ENCODE results near the gene JMJD4. TPM values are rescaled to one million over a fixed set of nuclear protein-coding genes. Genes with fewer than 3 reads are reported as not detected.

Gene JMJD4
- total and polyA plus RNA-seq, 2 of the 8 experiments (the other 6 are each of a cell fraction or from before 2014, with no cell fraction given), result 13.2 to 23.3 TPM

- TF ChIP-seq CHD7 (IDR thresholded peaks at IDR 0.05; ENCODE audit: insufficient replicate concordance, low read length) (no peak), RXRA (IDR thresholded peaks at IDR 0.05; ENCODE audit: insufficient read depth, low read depth, low read length) (no peak), CBX8 (IDR thresholded peaks at IDR 0.05; ENCODE audit: borderline replicate concordance, low read depth, low read length) (no peak), BCL11A (IDR thresholded peaks at IDR 0.05; ENCODE audit: low read depth in 2 of 2, low read length in 2 of 2) (no peak), POLR2A (IDR thresholded peaks at IDR 0.05; ENCODE audit: control extremely low read depth in 1 of 2, low read depth in 2 of 2, low read length in 2 of 2) (no peak)
Measured at GRCh38 chr1:227733751-227734545, 1.2 kb downstream of the JMJD4 start (continued).

Measured in H1 (cell line).